Gastrocnemius medialis (tissue), 4 donors: ENCODE data around the gene CD164. TPM values are rescaled to one million over a fixed set of nuclear protein-coding genes. Genes with fewer than 3 reads are reported as not detected.

Source experiments
- ATAC-seq, 2 donors: fragments of 150-250 bp; one replicate each; pipeline ENCODE4 v1.9.1; 2016
- DNase-seq, 2 donors: peaks; one replicate each; pipeline ENCODE4 v3.0.0-alpha.2; 2019
- H3K27ac ChIP-seq, 4 donors: fragments of 200-600 bp; sonication (generic); 1 replicate in 1 of 4; 2 replicates in 3 of 4; pipeline ENCODE4 v1.5.1; 2016 to 2018; ENCODE audit warnings: mild to moderate bottlenecking in 2 of 4, moderate library complexity in 1 of 4
- H3K27me3 ChIP-seq, 3 donors: fragments of 200-600 bp; sonication (generic) in 2 of 3; 1 replicate in 1 of 3; 2 replicates in 2 of 3; pipeline versions ENCODE4 v1.5.1 to v1.6.0; 2016 to 2019; ENCODE audit warnings: mild to moderate bottlenecking in 1 of 3, moderate library complexity in 1 of 3
- H3K36me3 ChIP-seq, 2 donors: fragments of 200-600 bp; sonication (generic) in 1 of 2; one replicate each; pipeline ENCODE4 v1.5.1; 2017 to 2018
- H3K4me1 ChIP-seq, 2 donors: fragments of 200-600 bp; sonication (generic) in 1 of 2; one replicate each; pipeline ENCODE4 v1.5.1; 2016 to 2017; ENCODE audit warnings: mild to moderate bottlenecking in 2 of 2
- H3K4me3 ChIP-seq, 4 donors: fragments of 200-600 bp; sonication (generic) in 3 of 4; 1 replicate in 1 of 4; 2 replicates in 3 of 4; pipeline ENCODE4 v1.5.1; 2016 to 2019; ENCODE audit warnings: mild to moderate bottlenecking in 2 of 4
- H3K9me3 ChIP-seq, 3 donors: fragments of 200-600 bp; sonication (generic) in 2 of 3; 1 replicate in 1 of 3; 2 replicates in 2 of 3; pipeline ENCODE4 v1.5.1; 2016 to 2019
- POLR2A ChIP-seq, 2 donors: fragments of 450-650 bp; IDR thresholded peaks; one replicate each; pipeline ENCODE4 v1.6.1; 2017; ENCODE audit warnings: antibody characterized with exemption in 2 of 2, mild to moderate bottlenecking in 2 of 2, moderate library complexity in 2 of 2
- in situ Hi-C, 4 donors: fragments of 200-750 bp; cut with MboI; loops; one replicate each; pipeline versions ENCODE4 v1.15.0 to v1.8.0; 2017; ENCODE audit warnings: low sequenced_read_pairs in 4 of 4
- intact Hi-C: fragments of 100-400 bp; cut with DNase I; formaldehyde crosslinking; loops from one replicate; pipeline ENCODE4 v1.15.1; 2023; ENCODE audit warnings: low total_unique reads
- total RNA-seq, 4 donors: library from RNA; depleted of rRNA; stranded (reverse); fragments of >200 nt; gene quantifications; one replicate each; pipeline versions ENCODE4 v1.1.0 to v1.2.3, GENCODE V29; 2016
- TF ChIP-seq, protein P1 (sequence below), 5 experiments: fragments of 450-650 bp in 3 of 5; fragments of 200-600 bp in 2 of 5; sonication (generic) in 2 of 5; IDR thresholded peaks in 4 of 5; conservative IDR thresholded peaks in 1 of 5; 1 replicate in 4 of 5; 2 replicates in 1 of 5; pipeline ENCODE4 v1.5.1; 2016 to 2019; ENCODE audit warnings: antibody characterized with exemption in 5 of 5, mild to moderate bottlenecking in 3 of 5, moderate library complexity in 3 of 5

The CD164 gene
- total RNA-seq, 4 donors from 2014 or later: 50.1 to 134 (median 117) TPM

DNA sequence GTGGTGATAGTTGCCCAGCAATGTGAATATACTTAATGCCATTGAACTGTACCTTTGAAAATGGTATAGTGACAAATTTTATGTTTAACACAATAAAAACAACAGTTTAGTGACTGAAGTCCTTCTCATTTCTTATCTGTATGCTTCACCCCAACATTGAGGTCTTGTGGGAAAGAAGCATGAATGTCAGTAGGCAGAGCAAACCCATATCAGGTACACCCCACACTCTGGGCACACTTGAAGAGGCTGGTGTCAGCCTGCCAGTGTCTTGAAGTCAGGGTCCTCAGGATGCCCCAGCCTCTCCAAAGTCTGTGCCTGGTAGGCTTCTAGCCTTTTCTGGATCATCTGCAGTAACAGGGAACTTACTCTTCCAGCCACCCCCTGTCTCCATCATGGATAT is 51.2 kb downstream of the CD164 start:
- intact Hi-C loops (no loop called here), in situ Hi-C loops (no loop called here)
- no peak overlapping the region for H3K27ac ChIP-seq
- H3K4me1 ChIP-seq: peaks cover 0 to 8% of the 10 kb centered on the region in 2 donors
- H3K4me3 ChIP-seq: no peak overlapping the region
- no peaks in the 10 kb centered on the region for H3K27me3 ChIP-seq
- no peak for TF ChIP-seq POLR2A (IDR thresholded peaks at IDR 0.05)
- TF ChIP-seq, protein P1, sequence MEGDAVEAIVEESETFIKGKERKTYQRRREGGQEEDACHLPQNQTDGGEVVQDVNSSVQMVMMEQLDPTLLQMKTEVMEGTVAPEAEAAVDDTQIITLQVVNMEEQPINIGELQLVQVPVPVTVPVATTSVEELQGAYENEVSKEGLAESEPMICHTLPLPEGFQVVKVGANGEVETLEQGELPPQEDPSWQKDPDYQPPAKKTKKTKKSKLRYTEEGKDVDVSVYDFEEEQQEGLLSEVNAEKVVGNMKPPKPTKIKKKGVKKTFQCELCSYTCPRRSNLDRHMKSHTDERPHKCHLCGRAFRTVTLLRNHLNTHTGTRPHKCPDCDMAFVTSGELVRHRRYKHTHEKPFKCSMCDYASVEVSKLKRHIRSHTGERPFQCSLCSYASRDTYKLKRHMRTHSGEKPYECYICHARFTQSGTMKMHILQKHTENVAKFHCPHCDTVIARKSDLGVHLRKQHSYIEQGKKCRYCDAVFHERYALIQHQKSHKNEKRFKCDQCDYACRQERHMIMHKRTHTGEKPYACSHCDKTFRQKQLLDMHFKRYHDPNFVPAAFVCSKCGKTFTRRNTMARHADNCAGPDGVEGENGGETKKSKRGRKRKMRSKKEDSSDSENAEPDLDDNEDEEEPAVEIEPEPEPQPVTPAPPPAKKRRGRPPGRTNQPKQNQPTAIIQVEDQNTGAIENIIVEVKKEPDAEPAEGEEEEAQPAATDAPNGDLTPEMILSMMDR (IDR thresholded peaks at IDR 0.05 in 4 of 5, conservative IDR thresholded peaks at IDR 0.05 in 1 of 5): no peak
- H3K9me3 ChIP-seq: no peaks in the 10 kb centered on the region
- no peak for DNase-seq
- no peak for ATAC-seq
- H3K36me3 ChIP-seq: no peaks in the 10 kb centered on the region

DNA sequence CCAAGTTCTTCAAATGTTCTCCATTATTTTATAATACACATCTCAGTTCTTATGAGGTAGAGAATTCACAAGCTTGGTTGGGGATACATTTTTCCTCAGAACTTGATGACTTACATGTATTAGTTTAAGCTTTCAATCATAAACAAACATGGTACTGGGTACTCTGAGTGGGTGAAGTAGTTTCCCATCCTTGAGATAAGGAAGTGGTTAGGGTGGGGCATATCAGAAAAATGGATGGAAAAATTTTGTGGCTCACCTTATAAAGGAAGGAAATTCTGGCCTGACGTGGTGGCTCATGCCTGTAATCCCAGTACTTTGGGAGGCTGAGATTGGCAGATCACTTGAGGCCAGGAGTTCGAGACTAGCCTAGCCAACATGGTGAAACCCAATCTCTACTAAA is 52.0 kb downstream of the CD164 start:
- H3K36me3 ChIP-seq: no peaks in the 10 kb centered on the region
- TF ChIP-seq, protein P1 (IDR thresholded peaks at IDR 0.05 in 4 of 5, conservative IDR thresholded peaks at IDR 0.05 in 1 of 5): no peak
- no peak for TF ChIP-seq POLR2A (IDR thresholded peaks at IDR 0.05)
- in situ Hi-C loops (no loop called here), intact Hi-C loops (no loop called here)
- peaks cover 0 to 5% of the 10 kb centered on the region in 2 donors for H3K4me1 ChIP-seq
- ATAC-seq: no peak
- H3K9me3 ChIP-seq: no peaks in the 10 kb centered on the region
- DNase-seq: no peak
- no peaks in the 10 kb centered on the region for H3K27me3 ChIP-seq
- H3K4me3 ChIP-seq: no peak overlapping the region
- H3K27ac ChIP-seq: no peak overlapping the region

DNA sequence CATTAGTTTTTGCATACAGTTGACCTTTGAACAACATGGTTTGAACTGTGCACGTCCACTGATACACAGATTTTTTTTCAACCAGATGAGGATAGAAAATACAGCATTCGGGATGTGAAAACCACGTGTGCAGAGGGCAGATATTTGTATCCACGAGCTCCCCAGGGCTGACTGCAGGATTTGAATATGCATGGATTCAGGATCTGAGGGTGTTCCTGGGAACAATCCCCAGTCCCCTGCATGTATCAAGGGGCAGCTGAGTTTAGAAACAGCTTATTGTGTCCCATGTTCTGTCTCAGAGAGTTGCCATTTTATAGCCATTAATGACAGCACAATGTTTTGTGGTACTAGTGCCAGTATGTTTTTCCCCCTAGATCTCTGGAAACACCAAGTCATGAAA is 53.6 kb downstream of the CD164 start:
- Histone ChIP-seq H3K4me3 (no peak overlapping the region), H3K4me1 (peaks cover 0 to 5% of the 10 kb centered on the region in 2 donors), H3K27ac (no peak overlapping the region), H3K9me3 (no peaks in the 10 kb centered on the region), H3K27me3 (no peaks in the 10 kb centered on the region), H3K36me3 (no peaks in the 10 kb centered on the region)
- ATAC-seq (no peak), DNase-seq (no peak)
- in situ Hi-C loops: no loop called here
- TF ChIP-seq, protein P1 (IDR thresholded peaks at IDR 0.05 in 4 of 5, conservative IDR thresholded peaks at IDR 0.05 in 1 of 5): no peak
- TF ChIP-seq POLR2A (IDR thresholded peaks at IDR 0.05): no peak
- intact Hi-C loops: no loop called here

DNA sequence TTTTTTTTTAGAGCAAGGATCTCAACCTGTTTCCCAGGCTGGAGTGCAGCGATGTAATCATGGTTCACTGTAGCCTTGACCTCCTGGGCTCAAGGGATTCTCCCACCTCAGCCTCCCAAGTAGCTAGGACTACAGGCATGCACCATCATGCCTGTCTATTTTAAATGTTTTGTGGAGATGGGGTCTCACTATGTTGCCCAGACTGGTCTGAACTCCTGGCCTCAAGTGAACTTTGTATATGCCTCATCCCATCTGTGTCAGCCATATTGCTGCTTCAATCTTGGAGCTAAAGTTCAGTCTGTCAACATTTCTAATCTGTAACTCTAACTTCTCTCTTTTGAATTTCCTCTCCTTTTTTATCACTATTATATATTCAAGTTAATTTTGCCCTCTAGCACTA is 54.3 kb downstream of the CD164 start:
- Histone ChIP-seq H3K4me3 (no peak overlapping the region), H3K36me3 (no peaks in the 10 kb centered on the region), H3K27me3 (no peaks in the 10 kb centered on the region), H3K4me1 (peaks cover 0 to 5% of the 10 kb centered on the region in 2 donors), H3K9me3 (no peaks in the 10 kb centered on the region), H3K27ac (no peak overlapping the region)
- TF ChIP-seq POLR2A (IDR thresholded peaks at IDR 0.05): no peak
- TF ChIP-seq, protein P1 (IDR thresholded peaks at IDR 0.05 in 4 of 5, conservative IDR thresholded peaks at IDR 0.05 in 1 of 5): no peak
- DNase-seq: no peak
- intact Hi-C loops (no loop called here), in situ Hi-C loops (no loop called here)
- ATAC-seq: no peak

DNA sequence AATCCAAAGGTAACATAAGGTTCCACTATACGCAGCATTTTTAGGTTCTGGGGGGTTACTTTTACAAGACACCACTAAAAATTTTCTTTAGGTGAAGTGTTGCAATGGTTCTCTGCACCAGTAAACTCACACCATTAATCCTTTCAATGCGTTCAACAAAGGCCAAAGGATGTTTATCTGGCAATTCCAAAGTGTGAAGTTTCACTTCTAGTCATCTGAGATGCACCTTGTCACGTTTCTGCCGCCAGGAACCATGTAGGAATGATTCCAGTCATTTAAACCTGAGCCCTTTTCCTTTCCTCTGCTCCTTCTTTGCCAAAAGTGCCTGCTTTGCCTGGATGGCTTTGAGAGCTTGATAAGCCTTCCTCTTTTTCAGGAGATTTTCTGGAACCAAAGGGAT is 54.8 kb downstream of the CD164 start:
- ATAC-seq: peak in 1 of 2 donors; percentile 68
- peaks cover 0 to 5% of the 10 kb centered on the region in 2 donors for H3K4me1 ChIP-seq
- TF ChIP-seq, protein P1 (IDR thresholded peaks at IDR 0.05 in 4 of 5, conservative IDR thresholded peaks at IDR 0.05 in 1 of 5): no peak
- no peak for TF ChIP-seq POLR2A (IDR thresholded peaks at IDR 0.05)
- intact Hi-C loops: no loop called here
- peak overlapping the region in 1 of 4 donors; percentile 20 for H3K27ac ChIP-seq
- no peaks in the 10 kb centered on the region for H3K27me3 ChIP-seq
- in situ Hi-C loops: no loop called here
- no peaks in the 10 kb centered on the region for H3K9me3 ChIP-seq
- no peak overlapping the region for H3K4me3 ChIP-seq
- peak in 1 of 2 donors; percentile 35 for DNase-seq
- no peaks in the 10 kb centered on the region for H3K36me3 ChIP-seq
